GM21825 (cell line): ENCODE data around the gene RASSF4.

ENCODE experiments used
- ATAC-seq: cut with Tn5 transposase; IDR thresholded peaks from one replicate; pipeline ENCODE4 v1.9.1; 2021; ENCODE audit warnings: mild to moderate bottlenecking, moderate library complexity; ENCODE audit not compliant: unreplicated experiment

The RASSF4 gene, protein sequence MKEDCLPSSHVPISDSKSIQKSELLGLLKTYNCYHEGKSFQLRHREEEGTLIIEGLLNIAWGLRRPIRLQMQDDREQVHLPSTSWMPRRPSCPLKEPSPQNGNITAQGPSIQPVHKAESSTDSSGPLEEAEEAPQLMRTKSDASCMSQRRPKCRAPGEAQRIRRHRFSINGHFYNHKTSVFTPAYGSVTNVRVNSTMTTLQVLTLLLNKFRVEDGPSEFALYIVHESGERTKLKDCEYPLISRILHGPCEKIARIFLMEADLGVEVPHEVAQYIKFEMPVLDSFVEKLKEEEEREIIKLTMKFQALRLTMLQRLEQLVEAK

GRCh38 chr10:44959247-44960087, at the start of gene RASSF4:
Gene RASSF4, plus strand, starts transcription at chr10:44959802. Its CDS starts 10,401 bp downstream, at chr10:44970203.
- ATAC-seq: peak; percentile 97

- ATAC-seq: no peak
These were observed 49.7 kb upstream of the RASSF4 start for GRCh38 chr10:44909910-44910309.

- ATAC-seq: no peak
These were observed 49.0 kb upstream of the RASSF4 start for GRCh38 chr10:44910602-44911001.

- ATAC-seq: no peak
These were observed 48.5 kb upstream of the RASSF4 start, which contains the start of gene TMEM72 for GRCh38 chr10:44911081-44911540. Gene TMEM72, plus strand, starts transcription at chr10:44911337. Its CDS starts 176 bp downstream, at chr10:44911513.

GRCh38 chr10:44911951-44912350, 47.7 kb upstream of the RASSF4 start:
- no peak for ATAC-seq

- no peak for ATAC-seq
These were observed 46.1 kb upstream of the RASSF4 start for GRCh38 chr10:44913350-44914081.

DNA sequence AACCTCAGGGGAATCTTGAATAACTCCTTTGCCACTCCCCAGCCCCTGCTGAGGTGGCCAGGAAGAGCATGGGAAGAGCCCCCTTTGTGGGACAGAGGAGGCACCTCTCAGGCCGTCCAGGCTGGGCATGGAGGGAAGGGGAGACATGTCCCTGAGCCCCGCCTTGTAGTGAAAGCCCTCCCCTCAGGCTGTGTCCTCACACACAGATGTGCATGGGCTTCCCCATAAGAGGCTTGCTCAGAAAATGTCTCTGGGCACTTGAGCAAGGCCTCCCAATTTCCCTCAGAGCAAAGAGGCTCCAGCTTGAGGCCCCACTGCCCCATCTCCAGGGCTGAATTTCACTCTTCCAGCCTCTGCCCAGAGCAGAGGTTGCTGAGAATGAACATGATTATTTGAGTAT, 44.7 kb upstream of the RASSF4 start:
- ATAC-seq: no peak

- ATAC-seq: no peak
These were observed 43.2 kb upstream of the RASSF4 start for GRCh38 chr10:44916429-44916828.

DNA sequence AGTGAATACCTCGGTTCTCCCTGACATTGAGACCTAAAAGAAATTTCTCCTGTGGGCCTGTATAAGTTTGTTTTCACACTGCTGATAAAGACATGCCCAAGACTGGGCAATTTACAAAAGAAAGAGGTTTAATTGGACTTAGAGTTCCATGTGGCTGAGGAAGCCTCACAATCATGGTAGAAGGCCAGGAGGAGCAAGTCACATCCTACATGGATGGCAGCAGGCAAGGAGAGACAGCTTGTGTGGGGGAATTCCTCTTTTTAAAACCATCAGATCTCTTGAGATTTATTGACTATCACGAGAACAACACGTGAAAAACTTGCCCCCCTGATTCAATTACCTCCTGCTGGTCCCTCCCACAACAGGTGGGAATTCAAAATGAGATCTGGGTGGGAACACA, 41.8 kb upstream of the RASSF4 start:
- no peak for ATAC-seq

- no peak for ATAC-seq
These were observed 39.4 kb upstream of the RASSF4 start for GRCh38 chr10:44920252-44920651.

DNA sequence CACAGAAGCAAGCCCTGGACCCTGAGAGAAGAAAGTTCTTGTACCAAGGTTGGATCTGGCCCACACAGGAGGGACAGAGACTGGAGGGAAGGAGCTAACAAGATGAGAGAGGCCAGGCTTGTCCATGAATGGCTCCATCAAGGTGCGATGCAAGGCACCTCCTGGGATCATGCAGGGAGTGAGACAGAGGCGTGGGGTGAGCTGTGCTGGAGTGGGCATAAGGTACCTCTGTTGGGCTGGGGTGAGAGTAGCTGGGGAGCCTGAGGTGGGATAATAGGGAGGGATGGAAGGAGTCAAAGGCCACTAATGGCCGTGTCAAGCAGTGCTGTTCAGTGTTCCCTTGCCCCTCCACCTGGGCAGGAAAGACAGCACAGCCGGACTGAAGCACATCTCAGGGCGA, 38.5 kb upstream of the RASSF4 start:
- ATAC-seq: no peak

DNA sequence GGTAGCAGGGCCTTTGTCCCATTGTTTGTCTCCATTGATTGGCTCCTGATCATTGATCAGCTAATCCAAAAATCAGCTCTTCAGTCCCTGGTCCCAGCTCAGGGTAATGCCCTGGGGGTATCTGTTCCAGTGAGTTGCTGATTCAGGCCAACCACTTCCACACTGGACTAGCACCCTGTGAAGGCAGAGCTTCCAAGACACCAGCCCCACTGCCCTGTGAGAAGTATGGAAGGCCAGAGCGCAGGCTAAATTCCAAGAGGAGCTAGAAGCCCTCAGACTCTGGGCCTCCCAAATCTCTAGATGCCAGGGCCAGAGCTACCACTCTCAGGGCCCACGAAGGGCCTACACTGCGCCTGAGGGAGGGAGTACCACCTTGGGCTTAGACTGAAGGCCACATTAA, 38.1 kb upstream of the RASSF4 start:
- ATAC-seq: no peak

- no peak for ATAC-seq
These were observed 37.6 kb upstream of the RASSF4 start for GRCh38 chr10:44922021-44922420.

- ATAC-seq: no peak
These were observed 36.6 kb upstream of the RASSF4 start for GRCh38 chr10:44922796-44923545.

DNA sequence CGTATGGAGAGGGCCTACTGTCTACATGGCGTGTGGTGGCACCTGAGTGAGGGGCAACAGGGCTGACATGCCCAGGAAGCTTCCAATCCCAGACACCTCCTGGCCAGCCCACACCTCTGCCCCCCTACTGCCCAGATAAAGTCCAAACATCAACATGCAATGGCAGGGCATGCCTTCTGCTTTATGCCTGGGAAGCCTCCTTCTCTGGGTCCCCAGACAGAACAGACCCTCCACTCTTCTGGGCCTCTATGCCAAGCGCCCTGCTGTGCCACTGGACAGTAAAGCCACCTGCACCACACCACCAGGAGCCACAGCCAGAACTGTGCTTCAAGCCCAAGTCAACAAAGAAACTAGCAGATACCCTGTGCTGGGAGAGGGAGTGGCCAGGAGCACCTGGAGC, 36.0 kb upstream of the RASSF4 start:
- no peak for ATAC-seq

DNA sequence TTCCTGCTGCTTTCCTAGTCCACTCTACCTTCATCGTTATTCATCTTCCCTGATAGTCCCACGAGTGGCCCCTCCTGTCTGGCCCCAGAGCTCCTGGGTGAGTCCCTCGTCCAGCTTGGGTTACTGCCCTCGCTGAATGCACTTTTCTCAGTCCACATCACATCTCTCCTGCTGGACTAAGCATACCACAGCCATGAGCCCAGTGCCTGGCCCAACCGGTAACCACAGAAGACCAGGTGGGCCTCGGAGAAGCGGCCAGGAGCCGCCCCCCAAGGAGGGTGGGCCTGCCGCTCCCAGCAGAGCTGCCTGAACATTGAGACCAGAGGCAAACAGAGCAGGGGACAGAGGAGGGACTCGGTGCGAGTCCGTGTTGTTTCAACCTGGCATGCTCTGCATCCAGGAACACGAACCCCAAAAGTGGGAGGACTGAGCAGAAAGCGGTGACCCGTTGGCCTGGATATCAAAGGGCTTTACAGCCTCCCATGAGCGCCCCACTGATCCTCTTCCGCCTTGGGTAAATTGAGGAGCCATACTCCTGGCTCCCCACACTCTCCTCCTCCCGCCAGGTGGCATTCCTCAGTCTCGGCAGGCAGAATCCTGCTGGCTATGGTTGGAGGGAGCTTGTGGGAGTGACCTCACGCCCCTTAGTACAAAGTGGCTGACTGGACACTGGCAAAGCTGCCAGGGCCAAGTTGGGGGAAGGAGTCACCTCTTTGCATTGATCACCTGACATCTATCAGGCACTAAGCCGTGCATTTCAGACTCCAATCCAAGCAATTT, 35.2 kb upstream of the RASSF4 start:
- no peak for ATAC-seq

- no peak for ATAC-seq
These were observed 34.4 kb upstream of the RASSF4 start for GRCh38 chr10:44925224-44925623.

DNA sequence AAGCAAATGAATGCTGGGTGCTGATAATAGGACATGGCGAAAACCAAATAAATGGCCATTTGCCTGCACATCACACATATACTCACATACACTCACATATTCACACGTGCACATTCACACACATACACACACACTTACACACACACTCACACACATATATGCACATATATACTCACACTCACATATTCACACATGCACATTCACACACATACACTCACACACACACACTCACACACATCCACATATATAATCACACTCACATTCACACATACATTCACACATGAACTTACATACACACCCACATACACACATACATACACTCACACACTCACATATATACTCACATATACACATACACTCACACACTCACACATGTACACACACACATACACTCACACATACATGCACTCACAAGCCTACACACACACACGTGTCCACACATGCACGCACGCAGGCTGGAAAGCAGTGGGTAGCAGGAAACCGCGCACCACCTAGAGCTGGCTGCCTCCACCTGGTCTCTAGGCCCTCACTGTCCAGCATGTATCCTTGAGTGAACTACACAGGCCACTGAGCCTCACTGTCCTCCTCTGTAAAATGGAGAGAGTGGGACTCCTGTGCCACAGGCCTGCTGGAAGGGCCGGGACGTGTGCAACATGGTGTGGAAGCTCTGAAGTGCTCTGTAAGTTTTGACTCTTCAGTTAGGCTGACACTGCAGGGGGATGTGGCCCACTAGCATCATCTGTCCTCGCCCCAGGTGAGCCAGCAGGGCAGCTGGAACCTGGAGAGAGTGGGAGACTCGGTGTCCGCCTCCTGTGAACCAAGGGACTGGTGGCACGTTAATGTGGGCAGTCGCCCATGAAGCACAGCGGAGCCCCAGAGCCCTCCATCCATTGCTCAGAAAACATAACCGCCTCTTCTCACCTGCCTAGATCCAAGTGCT, 33.5 kb upstream of the RASSF4 start:
- ATAC-seq: no peak
